Measurements from ENCODE around the gene GVQW3.
"Not testable (repeated sequence)": the region's sequence is repeated elsewhere in the genome, so short reads cannot be mapped to it uniquely, and the experiment has no call there.

GVQW3 gene

GRCh38 chr11:76392870-76393269 lies 11.7 kb downstream of the GVQW3 start:
- TF ChIP-seq CTCF (IDR thresholded peaks at IDR 0.05; ENCODE audit: control insufficient read depth, extremely low read depth, insufficient read depth): no peak
- DNase-seq (ENCODE audit: low read depth): no peak
- no peak overlapping the region for H3K4me3 ChIP-seq (ENCODE audit: low read depth, low read length)

DNA sequence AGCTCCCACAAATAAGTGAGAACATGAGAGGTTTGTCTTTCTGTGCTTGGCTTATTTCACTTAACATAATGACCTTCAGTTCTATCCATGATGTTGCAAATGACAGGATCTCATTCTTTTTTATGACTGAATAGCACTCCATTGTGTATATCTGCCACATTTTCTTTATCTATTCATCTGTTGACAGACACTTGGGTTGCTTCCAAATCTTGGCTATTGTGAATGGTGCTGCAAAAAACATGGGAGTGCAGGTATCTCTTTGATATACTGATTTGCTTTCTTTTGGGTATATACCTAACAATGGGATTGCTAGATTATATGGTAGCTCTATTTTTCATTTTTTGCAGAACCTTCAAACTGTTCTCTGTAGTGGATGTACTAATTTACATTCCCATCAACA lies 13.3 kb downstream of the GVQW3 start:
- no peak for TF ChIP-seq CTCF (IDR thresholded peaks at IDR 0.05; ENCODE audit: control insufficient read depth, extremely low read depth, insufficient read depth)
- DNase-seq (ENCODE audit: low read depth): no peak
- H3K4me3 ChIP-seq (ENCODE audit: low read depth, low read length): no peak overlapping the region

DNA sequence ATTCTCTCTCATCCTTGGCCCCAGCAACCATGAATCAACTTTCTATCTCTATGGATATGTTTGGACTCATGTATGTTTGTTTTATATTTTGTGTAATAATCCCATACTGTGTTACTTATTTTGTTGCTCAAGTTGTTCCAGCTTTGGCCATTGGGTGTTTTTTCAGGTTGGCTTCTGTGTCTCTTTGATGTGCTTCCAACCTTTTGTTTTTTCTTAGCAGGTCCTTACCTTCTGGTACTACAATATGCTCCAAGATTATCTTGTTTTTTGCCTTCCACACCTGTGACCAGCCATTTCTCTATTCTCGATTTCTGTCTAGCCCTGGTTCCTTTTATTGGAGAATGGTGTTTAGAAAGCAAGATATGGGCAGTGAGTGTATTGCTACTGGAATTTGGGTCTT lies 14.2 kb downstream of the GVQW3 start:
- H3K4me3 ChIP-seq (ENCODE audit: low read depth, low read length): no peak overlapping the region
- no peak for DNase-seq (ENCODE audit: low read depth)
- TF ChIP-seq CTCF (IDR thresholded peaks at IDR 0.05; ENCODE audit: control insufficient read depth, extremely low read depth, insufficient read depth): no peak

DNA sequence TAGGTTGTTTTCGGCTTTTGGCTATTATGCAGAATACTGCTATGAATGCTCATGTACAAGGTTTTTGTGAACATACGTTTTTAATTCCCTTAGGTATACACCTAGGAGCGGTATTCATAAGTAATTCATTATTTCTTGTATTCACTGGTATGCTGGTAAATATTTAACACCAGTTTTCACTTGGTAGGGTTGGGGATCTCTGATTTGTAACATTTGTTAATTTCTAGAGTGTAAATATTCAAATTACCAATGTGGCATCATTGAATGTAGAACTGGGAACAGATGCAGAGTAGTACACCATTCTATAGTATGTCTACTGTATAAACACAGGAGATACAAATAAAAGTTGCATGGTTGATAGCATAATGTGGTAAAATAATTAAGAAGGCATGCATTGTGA lies 16.3 kb downstream of the GVQW3 start:
- TF ChIP-seq CTCF (IDR thresholded peaks at IDR 0.05; ENCODE audit: control insufficient read depth, extremely low read depth, insufficient read depth): no peak
- H3K4me3 ChIP-seq (ENCODE audit: low read depth, low read length): no peak overlapping the region
- DNase-seq (ENCODE audit: low read depth): no peak

DNA sequence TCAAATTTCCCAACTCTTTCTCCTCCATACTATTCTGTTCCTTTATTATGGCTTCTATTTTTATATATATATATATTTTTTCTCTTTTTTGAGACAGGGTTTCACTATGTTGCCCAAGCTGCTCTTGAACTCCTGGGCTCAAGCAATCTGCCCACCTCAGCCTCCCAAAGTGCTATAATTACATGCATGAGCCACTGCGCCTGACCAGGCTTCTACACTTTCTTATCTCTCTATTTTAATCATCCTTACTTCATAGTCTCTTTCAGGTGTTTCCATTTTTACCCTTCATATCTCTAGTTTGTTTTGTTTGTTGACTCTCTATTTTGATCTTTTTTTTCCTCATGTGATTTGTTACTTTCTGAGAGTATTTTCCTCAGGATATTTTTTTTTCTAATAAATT lies 19.8 kb downstream of the GVQW3 start:
- DNase-seq (ENCODE audit: low read depth): no peak
- no peak for TF ChIP-seq CTCF (IDR thresholded peaks at IDR 0.05; ENCODE audit: control insufficient read depth, extremely low read depth, insufficient read depth)
- no peak overlapping the region for H3K4me3 ChIP-seq (ENCODE audit: low read depth, low read length)

DNA sequence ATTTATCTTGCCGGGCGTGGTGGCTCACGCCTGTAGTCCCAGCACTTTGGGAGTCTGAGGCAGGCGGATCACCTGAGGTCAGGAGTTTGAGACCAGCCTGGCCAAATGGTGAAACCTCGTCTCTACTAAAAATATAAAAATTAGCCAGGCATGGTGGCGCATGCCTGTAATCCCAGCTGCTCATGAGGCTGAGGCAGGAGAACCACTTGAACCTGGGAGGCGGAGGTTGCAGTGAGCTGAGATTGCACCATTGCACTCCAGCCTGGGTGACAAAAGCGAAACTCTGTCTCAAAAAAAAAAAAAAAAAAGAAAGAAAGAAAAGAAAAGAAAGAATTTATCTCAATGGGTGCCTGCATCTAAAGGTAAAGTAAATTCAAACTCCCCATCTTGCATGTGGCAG lies 20.4 kb downstream of the GVQW3 start:
- not testable (repeated sequence) for DNase-seq (ENCODE audit: low read depth); H3K4me3 ChIP-seq (ENCODE audit: low read depth, low read length)

DNA sequence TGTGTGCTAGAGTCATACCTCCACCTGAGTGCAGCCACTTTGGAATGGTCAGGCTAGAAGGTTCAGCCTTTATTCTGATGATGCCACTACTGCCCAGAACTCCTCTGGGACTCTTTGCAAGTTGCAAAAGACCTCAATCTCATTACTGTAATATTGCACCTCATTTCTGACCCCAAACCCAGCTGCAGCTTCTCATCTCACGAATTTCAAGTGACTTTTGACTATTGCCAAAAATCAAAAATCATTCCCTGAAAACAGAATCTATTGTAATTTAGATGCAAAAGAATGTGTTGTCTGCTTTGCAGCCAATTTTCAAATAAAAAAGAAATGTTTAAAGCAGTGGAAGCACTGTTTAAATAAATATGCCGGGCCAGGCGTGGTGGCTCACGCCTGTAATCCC lies 25.2 kb downstream of the GVQW3 start:
- TF ChIP-seq CTCF (IDR thresholded peaks at IDR 0.05; ENCODE audit: control insufficient read depth, extremely low read depth, insufficient read depth): no peak
- DNase-seq (ENCODE audit: low read depth): no peak
- no peak overlapping the region for H3K4me3 ChIP-seq (ENCODE audit: low read depth, low read length)

Data from LNCaP clone FGC (cell line).